ENCODE results near the gene AFAP1L1.

- TF ChIP-seq CTCF (IDR thresholded peaks at IDR 0.05; ENCODE audit: poor library complexity): peak; percentile 80
- no peak for TF ChIP-seq EZH2phosphoT487 (IDR thresholded peaks at IDR 0.05; ENCODE audit: low read depth, severe bottlenecking, unreplicated experiment)
- TF ChIP-seq EZH2 (IDR thresholded peaks at IDR 0.05; ENCODE audit: borderline replicate concordance): no peak
Observed at GRCh38 chr5:149317281-149318048, 45.8 kb downstream of the AFAP1L1 start.
